H1 (cell line): Measurements from ENCODE around the gene GABPB1. TPM values are rescaled to one million over a fixed set of nuclear protein-coding genes. Genes with fewer than 3 reads are reported as not detected.

Source experiments
- CTCF ChIA-PET: fragments of 300-600 bp; sonication (Branson Sonifier 250); formaldehyde crosslinking; loops from one replicate; lab custom pipeline; 2021; ENCODE audit not compliant: partially characterized antibody; lab: Charles Lee
- POLR2A ChIA-PET: fragments of 300-600 bp; sonication (Branson Sonifier 250); formaldehyde crosslinking; loops from one replicate; lab custom pipeline; 2021; ENCODE audit warnings: inconsistent platforms; ENCODE audit not compliant: partially characterized antibody; lab: Charles Lee
- DNase-seq, 2 experiments: peaks; one replicate each; pipeline versions ENCODE4 v3.0.0 to v3.0.0-alpha.2; 2010 to 2022; ENCODE audit warnings: low spot score in 2 of 2, low read depth in 1 of 2, mixed read lengths in 1 of 2
- FAIRE-seq: peaks from 2 replicates; lab custom pipeline; 2011; peaks lifted over from hg19 to GRCh38; lab: Jason Lieb, UNC
- H2AFZ ChIP-seq: 2 replicates; pipeline ENCODE4 v1.8.1; 2012; ENCODE audit warnings: low read length, inconsistent platforms
- H2AK5ac ChIP-seq: 2 replicates; pipeline ENCODE4 v1.6.1; 2013; ENCODE audit warnings: low read depth, low read length
- H2BK120ac ChIP-seq: replicated peaks from 2 replicates; pipeline ENCODE3; 2013; ENCODE audit warnings: low read depth, low read length, inconsistent platforms
- H2BK12ac ChIP-seq: 2 replicates; pipeline ENCODE4 v1.6.1; 2013; ENCODE audit warnings: low read depth, low read length
- H2BK15ac ChIP-seq: 2 replicates; pipeline ENCODE4 v1.6.1; 2013; ENCODE audit warnings: low read length
- H2BK20ac ChIP-seq: 2 replicates; pipeline ENCODE4 v1.6.1; 2013; ENCODE audit warnings: low read length
- H2BK5ac ChIP-seq: 2 replicates; pipeline ENCODE4 v1.6.1; 2013; ENCODE audit warnings: low read depth, low read length
- H3K14ac ChIP-seq: 2 replicates; pipeline ENCODE4 v1.6.1; 2013; ENCODE audit warnings: inconsistent platforms; ENCODE audit not compliant: insufficient read length
- H3K18ac ChIP-seq: 2 replicates; pipeline ENCODE4 v1.6.1; 2013; ENCODE audit warnings: low read length; ENCODE audit errors: extremely low read depth
- H3K23ac ChIP-seq: 2 replicates; pipeline ENCODE4 v1.6.1; 2013; ENCODE audit warnings: inconsistent platforms; ENCODE audit not compliant: insufficient read length
- H3K23me2 ChIP-seq: 2 replicates; pipeline ENCODE4 v1.6.1; 2013; ENCODE audit warnings: low read depth, low read length
- H3K27ac ChIP-seq: 2 replicates; pipeline ENCODE4 v1.6.1; 2011; ENCODE audit warnings: low read depth, low read length, inconsistent platforms
- H3K27me3 ChIP-seq, 4 experiments: replicated peaks in 1 of 4; 1 replicate in 1 of 4; 2 replicates in 3 of 4; pipeline versions ENCODE4 v1.6.1 to v1.8.1; 2011 to 2013; ENCODE audit warnings: low read length in 3 of 4, mild to moderate bottlenecking in 3 of 4, inconsistent platforms in 2 of 4, mixed read lengths in 2 of 4, moderate library complexity in 1 of 4; ENCODE audit not compliant: control insufficient read depth in 3 of 4, insufficient read depth in 3 of 4; ENCODE audit errors: extremely low read depth in 1 of 4
- H3K36me3 ChIP-seq, 4 experiments: 2 replicates each; pipeline versions ENCODE4 v1.6.1 to v1.8.1; 2011 to 2013; ENCODE audit warnings: mild to moderate bottlenecking in 4 of 4, low read length in 3 of 4, moderate library complexity in 2 of 4, control low read depth in 1 of 4, inconsistent platforms in 1 of 4; ENCODE audit not compliant: insufficient read depth in 4 of 4, control insufficient read depth in 2 of 4
- H3K4ac ChIP-seq: replicated peaks from 2 replicates; pipeline ENCODE3; 2013; ENCODE audit warnings: low read length, low read depth, mixed read lengths, inconsistent platforms; ENCODE audit not compliant: insufficient read length
- H3K4me1 ChIP-seq, 4 experiments: replicated peaks in 1 of 4; 1 replicate in 1 of 4; 2 replicates in 3 of 4; pipeline versions ENCODE4 v1.6.1 to v1.8.1; 2011 to 2013; ENCODE audit warnings: low read length in 3 of 4, inconsistent platforms in 2 of 4, mixed read lengths in 1 of 4; ENCODE audit not compliant: insufficient read depth in 4 of 4, control insufficient read depth in 3 of 4
- H3K4me2 ChIP-seq, 2 experiments: 2 replicates each; pipeline versions ENCODE4 v1.6.1 to v1.8.1; 2011 to 2013; ENCODE audit warnings: low read depth in 2 of 2, low read length in 2 of 2, control low read depth in 1 of 2, inconsistent platforms in 1 of 2, mild to moderate bottlenecking in 1 of 2; ENCODE audit not compliant: insufficient read depth in 1 of 2
- H3K4me3 ChIP-seq, 4 experiments: fragments of 200-600, 300-600 bp in 1 of 4; sonication (generic), shearing (Covaris generic), sonication (Bioruptor Twin) in 1 of 4; 2 replicates each; pipeline versions ENCODE4 v1.5.1 to v1.8.1; 2011 to 2016; ENCODE audit warnings: low read length in 4 of 4, low read depth in 3 of 4, control low read depth in 2 of 4, inconsistent platforms in 2 of 4, mild to moderate bottlenecking in 2 of 4, mixed read lengths in 1 of 4, moderate library complexity in 1 of 4; ENCODE audit not compliant: insufficient read depth in 2 of 4; ENCODE audit errors: extremely low read depth in 1 of 4
- H3K56ac ChIP-seq: replicated peaks from 2 replicates; pipeline ENCODE3; 2013; ENCODE audit warnings: low read depth, mild to moderate bottlenecking, mixed read lengths, low read length, inconsistent platforms; ENCODE audit not compliant: insufficient read length
- H3K79me1 ChIP-seq: 2 replicates; pipeline ENCODE4 v1.6.1; 2013; ENCODE audit warnings: low read depth, low read length, control low read depth
- H3K79me2 ChIP-seq, 2 experiments: 2 replicates each; pipeline versions ENCODE4 v1.6.1 to v1.8.1; 2012 to 2013; ENCODE audit warnings: low read length in 2 of 2, mild to moderate bottlenecking in 2 of 2, inconsistent platforms in 1 of 2; ENCODE audit not compliant: insufficient read depth in 2 of 2, control insufficient read depth in 1 of 2
- H3K9ac ChIP-seq, 4 experiments: replicated peaks in 1 of 4; 1 replicate in 1 of 4; 2 replicates in 3 of 4; pipeline versions ENCODE4 v1.6.1 to v1.8.1; 2011 to 2013; ENCODE audit warnings: low read depth in 3 of 4, low read length in 3 of 4, control low read depth in 2 of 4, mild to moderate bottlenecking in 2 of 4, moderate library complexity in 2 of 4, inconsistent platforms in 1 of 4; ENCODE audit errors: extremely low read depth in 1 of 4
- H3K9me3 ChIP-seq, 2 experiments: 2 replicates each; pipeline versions ENCODE4 v1.6.1 to v1.8.1; 2012 to 2013; ENCODE audit warnings: mild to moderate bottlenecking in 2 of 2, moderate library complexity in 2 of 2, control low read depth in 1 of 2, inconsistent platforms in 1 of 2, low read depth in 1 of 2, low read length in 1 of 2, mixed read lengths in 1 of 2; ENCODE audit not compliant: insufficient read depth in 2 of 2
- H4K20me1 ChIP-seq, 2 experiments: replicated peaks in 1 of 2; 2 replicates each; pipeline versions ENCODE3 to v1.8.1; 2011 to 2013; ENCODE audit warnings: inconsistent platforms in 2 of 2, low read length in 2 of 2, mild to moderate bottlenecking in 1 of 2; ENCODE audit not compliant: insufficient read depth in 2 of 2, control insufficient read depth in 1 of 2
- H4K5ac ChIP-seq: 2 replicates; pipeline ENCODE4 v1.6.1; 2013; ENCODE audit warnings: low read length, low read depth, mixed read lengths, inconsistent platforms; ENCODE audit not compliant: insufficient read length
- H4K8ac ChIP-seq: 2 replicates; pipeline ENCODE4 v1.8.0; 2013; ENCODE audit warnings: mild to moderate bottlenecking, moderate library complexity, low read length, inconsistent platforms; ENCODE audit not compliant: insufficient read depth; ENCODE audit errors: extremely low read depth
- H4K91ac ChIP-seq: replicated peaks from 2 replicates; pipeline ENCODE3; 2013; ENCODE audit warnings: low read length, mixed read lengths, inconsistent platforms; ENCODE audit not compliant: insufficient read length
- BCL11A ChIP-seq, 2 experiments: IDR thresholded peaks; one replicate each; pipeline ENCODE4 v1.6.1; 2011; ENCODE audit warnings: low read depth in 2 of 2, low read length in 2 of 2, mild to moderate bottlenecking in 2 of 2
- KDM1A ChIP-seq: fragments of 200-600, 300-600 bp; sonication (generic); IDR thresholded peaks from 2 replicates; pipeline ENCODE4 v1.7.1; 2016; ENCODE audit warnings: mild to moderate bottlenecking, low read length, borderline replicate concordance
- MAX ChIP-seq: IDR thresholded peaks from 2 replicates; pipeline ENCODE4 v1.6.1; 2012; ENCODE audit warnings: inconsistent platforms
- SAP30 ChIP-seq: fragments of 300-600 bp; sonication (generic); IDR thresholded peaks from 2 replicates; pipeline ENCODE4 v1.7.1; 2012; ENCODE audit warnings: low read length, moderate library complexity, mild to moderate bottlenecking, inconsistent platforms; ENCODE audit not compliant: insufficient read depth, insufficient replicate concordance
- SIN3A ChIP-seq, 2 experiments: IDR thresholded peaks in 1 of 2; conservative IDR thresholded peaks in 1 of 2; 2 replicates each; pipeline ENCODE4 v1.6.1; 2011 to 2012; ENCODE audit warnings: low read length in 2 of 2, improper control_type of control experiment in 1 of 2, low read depth in 1 of 2, mild to moderate bottlenecking in 1 of 2
- WGBS, 2 experiments: shearing (Covaris generic) in 1 of 2; methylation state at CpG; one replicate each; pipeline versions ENCODE4 v1.1.6 to v1.1.7; 2013 to 2015; ENCODE audit warnings: low lambda C conversion rate in 2 of 2, mixed read lengths in 2 of 2, inconsistent platforms in 1 of 2, low coverage in 1 of 2, missing lambda C conversion rate in 1 of 2; ENCODE audit not compliant: insufficient replicate concordance in 2 of 2, insufficient coverage in 1 of 2, insufficient read length in 1 of 2; ENCODE audit errors: extremely low coverage in 1 of 2, missing lambda C conversion rate in 1 of 2; 5-methylcytosine and 5-hydroxymethylcytosine counted together
- polyA plus RNA-seq, 7 experiments: library from polyadenylated mRNA; depleted of rRNA in 3 of 7; stranded (reverse) in 5 of 7; unstranded in 2 of 7; fragments of >200 nt in 5 of 7; fragments of 200-250 nt in 2 of 7; gene quantifications; 1 replicate in 5 of 7; 2 replicates in 1 of 7; 4 replicates in 1 of 7; pipeline versions ENCODE4 v1.2.1 to v1.2.3, GENCODE V29; 2011 to 2013; ENCODE audit warnings: missing spikeins in 2 of 7, mixed read lengths in 2 of 7
- total RNA-seq: library from RNA; stranded (reverse); fragmentation: NEBNext Ultra II Directional; extraction: Animal tissue kit (Norgen Biotek cat#: 25700); gene quantifications from 2 replicates; pipeline ENCODE4 v1.2.1, GENCODE V29; 2021

Gene GABPB1
- total and polyA plus RNA-seq, 2 of the 8 experiments (the other 6 are each of a cell fraction or from before 2014, with no cell fraction given) = 24.5 to 32.3 TPM

- no peak for TF ChIP-seq SIN3A (conservative IDR thresholded peaks at IDR 0.05 in 1 of 2, IDR thresholded peaks at IDR 0.05 in 1 of 2; ENCODE audit: low read depth in 1 of 2, low read length in 2 of 2)
- TF ChIP-seq BCL11A (IDR thresholded peaks at IDR 0.05; ENCODE audit: low read depth in 2 of 2, low read length in 2 of 2) = no peak
- TF ChIP-seq MAX = no peak
- no peak for TF ChIP-seq KDM1A
- TF ChIP-seq SAP30 = no peak
- H4K91ac ChIP-seq = no peak overlapping the region
- H4K8ac ChIP-seq = no peak overlapping the region
- no peak overlapping the region for H3K4me2 ChIP-seq
- no peak overlapping the region for H2BK120ac ChIP-seq
- H3K56ac ChIP-seq = no peak overlapping the region
- H2AK5ac ChIP-seq = no peak overlapping the region
- no peak overlapping the region for H3K9ac ChIP-seq
- no peaks in the 10 kb centered on the region for H3K79me2 ChIP-seq
- no peak overlapping the region for H3K27ac ChIP-seq
- no peak for FAIRE-seq
- no peaks in the 10 kb centered on the region for H3K27me3 ChIP-seq
- no peaks in the 10 kb centered on the region for H4K20me1 ChIP-seq
- no peak overlapping the region for H2BK12ac ChIP-seq
- H2BK15ac ChIP-seq = no peak overlapping the region
- DNase-seq = no peak
- no peak overlapping the region for H3K23ac ChIP-seq
- H3K18ac ChIP-seq = no peak overlapping the region
- no peak overlapping the region for H3K14ac ChIP-seq
- H3K4ac ChIP-seq = no peak overlapping the region
- H3K4me1 ChIP-seq = no peaks in the 10 kb centered on the region
- H2BK20ac ChIP-seq = no peak overlapping the region
- ChIA-PET POLR2A (interaction anchor here (0.7 kb wide), 1 partner anchor 820 kb away, joined by 3 read pairs; no protein-coding TSS in a partner anchor), CTCF (no interaction called here)
- 92% methylated on average over 1 of the region's 1 CpG; no CpG with 5 or more reads in 1 of the 2 experiments for WGBS, 2 experiments
- no peak overlapping the region for H3K4me3 ChIP-seq
- H3K23me2 ChIP-seq = no peaks in the 10 kb centered on the region
- no peak overlapping the region for H4K5ac ChIP-seq
- no peaks in the 10 kb centered on the region for H3K9me3 ChIP-seq
- no peaks in the 10 kb centered on the region for H3K79me1 ChIP-seq
- no peak overlapping the region for H2AFZ ChIP-seq
- H3K36me3 ChIP-seq = no peaks in the 10 kb centered on the region
- no peak overlapping the region for H2BK5ac ChIP-seq
Observed at GRCh38 chr15:50381438-50381837, 26.4 kb upstream of the GABPB1 start.
